GM12878 (cell line): ENCODE measurements around the gene DIRAS3. TPM values are rescaled to one million over a fixed set of nuclear protein-coding genes. Genes with fewer than 3 reads are reported as not detected.

Source experiments
- ATAC-seq: fragments of 200-7000 bp; cut with Tn5 transposase; 3 replicates; pipeline ENCODE4 v1.9.1; 2020; ENCODE audit warnings: mild to moderate bottlenecking, moderate library complexity
- BruUV-seq: library from RNA; stranded (reverse); fragments of 400-500 nt; replicated peaks from 2 replicates; lab custom pipeline; 2021; lab: Mats Ljungman, UMichigan
- CTCF ChIA-PET: fragments of 300-600 bp; sonication (Branson Sonifier 250); formaldehyde crosslinking; extraction: SDS; loops from one replicate; lab custom pipeline; 2021; ENCODE audit warnings: inconsistent platforms; lab: Yijun Ruan, JAX
- POLR2A ChIA-PET: fragments of 350-600 bp; formaldehyde crosslinking; extraction: SDS; loops from one replicate; lab custom pipeline; 2021; ENCODE audit warnings: inconsistent platforms; lab: Charles Lee
- RAD21 ChIA-PET: fragments of 300-600 bp; sonication (Branson Sonifier 250); formaldehyde crosslinking; loops from one replicate; lab custom pipeline; 2023; ENCODE audit warnings: antibody characterized with exemption; ENCODE audit not compliant: unreplicated experiment; lab: Charles Lee
- SMC1A ChIA-PET: fragments of 300-600 bp; sonication (Branson Sonifier 250); formaldehyde crosslinking; loops from one replicate; lab custom pipeline; 2023; ENCODE audit not compliant: unreplicated experiment, uncharacterized antibody; lab: Charles Lee
- DNase-seq: peaks from one replicate; pipeline ENCODE4 v3.0.0-alpha.2; 2011; ENCODE audit warnings: low read depth, low spot score
- FAIRE-seq: peaks from 3 replicates; lab custom pipeline; 2011; peaks lifted over from hg19 to GRCh38; lab: Jason Lieb, UNC
- H2AFZ ChIP-seq: 2 replicates; pipeline ENCODE4 v1.6.0; 2011; ENCODE audit warnings: low read depth, low read length, control low read depth; ENCODE audit not compliant: control insufficient read depth
- H3K27ac ChIP-seq: 2 replicates; pipeline ENCODE4 v1.5.1; 2011; ENCODE audit warnings: control low read depth; ENCODE audit not compliant: control insufficient read depth, insufficient read depth
- H3K27me3 ChIP-seq, 2 experiments: replicated peaks in 1 of 2; 2 replicates each; pipeline versions ENCODE4 v1.6.0 to v1.6.1; 2011; ENCODE audit warnings: low read length in 1 of 2; ENCODE audit not compliant: control insufficient read depth in 2 of 2, insufficient read depth in 2 of 2
- H3K36me3 ChIP-seq, 2 experiments: 2 replicates each; pipeline ENCODE4 v1.5.1; 2011; ENCODE audit warnings: low read length in 1 of 2; ENCODE audit not compliant: control insufficient read depth in 2 of 2, insufficient read depth in 2 of 2
- H3K4me1 ChIP-seq: 2 replicates; pipeline ENCODE4 v1.6.1; 2011; ENCODE audit warnings: mild to moderate bottlenecking, low read length, moderate library complexity, mixed read lengths; ENCODE audit not compliant: control insufficient read depth, insufficient read depth
- H3K4me2 ChIP-seq: 2 replicates; pipeline ENCODE4 v1.6.0; 2011; ENCODE audit warnings: control low read depth; ENCODE audit not compliant: control insufficient read depth, insufficient read depth
- H3K4me3 ChIP-seq: fragments of 200-600 bp; sonication (generic); 2 replicates; pipeline ENCODE4 v1.5.1; 2016
- H3K79me2 ChIP-seq: 2 replicates; pipeline ENCODE4 v1.6.0; 2011; ENCODE audit warnings: low read length; ENCODE audit not compliant: control insufficient read depth, insufficient read depth
- H3K9ac ChIP-seq: 2 replicates; pipeline ENCODE4 v1.8.0; 2011; ENCODE audit warnings: low read length, control low read depth, mixed read lengths; ENCODE audit not compliant: control insufficient read depth, insufficient read depth
- H3K9me3 ChIP-seq: replicated peaks from 3 replicates; pipeline ENCODE4 v1.5.1; 2011; ENCODE audit warnings: mild to moderate bottlenecking, low read length; ENCODE audit not compliant: control insufficient read depth, insufficient read depth
- H4K20me1 ChIP-seq: 2 replicates; pipeline ENCODE4 v1.6.0; 2011; ENCODE audit not compliant: control insufficient read depth, insufficient read depth
- ATF7 ChIP-seq: fragments of 450-650 bp; IDR thresholded peaks from 2 replicates; pipeline ENCODE4 v1.6.1; 2016; ENCODE audit warnings: low read depth, mild to moderate bottlenecking
- BRCA1 ChIP-seq: IDR thresholded peaks from 2 replicates; pipeline ENCODE4 v1.6.1; 2011; ENCODE audit warnings: low read depth, low read length, improper control_type of control experiment
- CBX5 ChIP-seq: sonication (generic); IDR thresholded peaks from 2 replicates; pipeline ENCODE4 v1.6.1; 2016; ENCODE audit warnings: low read depth, moderate library complexity, mild to moderate bottlenecking, inconsistent platforms
- CHD4 ChIP-seq: fragments of 200-600 bp; sonication (generic); IDR thresholded peaks from 2 replicates; pipeline ENCODE4 v1.6.1; 2016; ENCODE audit warnings: mild to moderate bottlenecking
- EGR1 ChIP-seq, 2 experiments: IDR thresholded peaks; 1 replicate in 1 of 2; 2 replicates in 1 of 2; pipeline ENCODE4 v1.6.1; 2011 to 2012; ENCODE audit warnings: low read depth in 2 of 2, low read length in 2 of 2, borderline replicate concordance in 1 of 2, mild to moderate bottlenecking in 1 of 2, moderate library complexity in 1 of 2
- KDM1A ChIP-seq: fragments of 200-600 bp; sonication (generic); IDR thresholded peaks from 2 replicates; pipeline ENCODE4 v1.6.1; 2016; ENCODE audit warnings: borderline replicate concordance
- MEF2B ChIP-seq: fragments of 450-650 bp; IDR thresholded peaks from 2 replicates; pipeline ENCODE4 v1.6.1; 2018; ENCODE audit warnings: mild to moderate bottlenecking, moderate library complexity; ENCODE audit not compliant: partially characterized antibody, poor library complexity, severe bottlenecking
- NFIC ChIP-seq: IDR thresholded peaks from 2 replicates; pipeline ENCODE4 v1.6.1; 2012; ENCODE audit warnings: low read depth, mild to moderate bottlenecking, inconsistent platforms, low read length, moderate library complexity
- NR2C1 ChIP-seq: fragments of 450-650 bp; IDR thresholded peaks from 2 replicates; pipeline ENCODE4 v1.6.1; 2017; ENCODE audit warnings: antibody characterized with exemption, mild to moderate bottlenecking, moderate library complexity
- PAX5 ChIP-seq: IDR thresholded peaks from 2 replicates; pipeline ENCODE4 v1.6.1; 2011; ENCODE audit warnings: low read depth, low read length, borderline replicate concordance
- POLR2A ChIP-seq: IDR thresholded peaks from 2 replicates; pipeline ENCODE4 v1.6.1; 2011; ENCODE audit warnings: low read depth, mild to moderate bottlenecking, low read length
- RCOR1 ChIP-seq: conservative IDR thresholded peaks from 2 replicates; pipeline ENCODE4 v1.6.1; 2012; ENCODE audit warnings: low read depth, low read length, improper control_type of control experiment
- STAT3 ChIP-seq: IDR thresholded peaks from 2 replicates; pipeline ENCODE4 v1.6.1; 2011; ENCODE audit warnings: low read depth, low read length, improper control_type of control experiment
- ZNF217 ChIP-seq: fragments of 450-650 bp; IDR thresholded peaks from 2 replicates; pipeline ENCODE4 v1.6.1; 2017; ENCODE audit warnings: antibody characterized with exemption, mild to moderate bottlenecking
- ZNF274 ChIP-seq: IDR thresholded peaks from one replicate; pipeline ENCODE4 v1.8.0; 2011; ENCODE audit not compliant: insufficient read length, insufficient read depth
- WGBS: methylation state at CpG from one replicate; pipeline ENCODE4 v1.1.6; 2016; ENCODE audit warnings: low lambda C conversion rate; ENCODE audit not compliant: insufficient replicate concordance, insufficient coverage; ENCODE audit errors: missing lambda C conversion rate; 5-methylcytosine and 5-hydroxymethylcytosine counted together
- in situ Hi-C: fragments of 300-500 bp; cut with MboI; formaldehyde crosslinking; loops from 9 replicates; pipeline ENCODE4 v1.14.3; 2018; ENCODE audit warnings: mixed read lengths
- intact Hi-C: fragments of 100-400 bp; cut with micrococcal nuclease; formaldehyde crosslinking; loops from one replicate; pipeline ENCODE4 v1.14.2; 2022; ENCODE audit not compliant: unreplicated experiment
- polyA plus RNA-seq, 11 experiments: library from polyadenylated mRNA; depleted of rRNA in 4 of 11; unstranded in 6 of 11; stranded (reverse) in 5 of 11; fragments of >200 nt; fragmentation: Nextera tagmentation in 4 of 11; fragmentation: Illumina TruSeq in 1 of 11; extraction: Ambion mirVana in 4 of 11; extraction: Trizol in 1 of 11; gene quantifications; 1 replicate in 1 of 11; 2 replicates in 10 of 11; pipeline versions ENCODE4 v1.2.1 to v1.2.3, GENCODE V29; 2011 to 2016; ENCODE audit warnings: inconsistent platforms in 2 of 11, missing spikeins in 2 of 11, low read depth in 1 of 11
- total RNA-seq, 4 experiments: library from RNA; depleted of rRNA in 3 of 4; stranded (reverse); fragments of >200 nt in 3 of 4; fragmentation: Illumina TruSeq in 1 of 4; extraction: Trizol in 1 of 4; gene quantifications; 2 replicates each; pipeline versions ENCODE4 v1.2.1 to v1.2.3, GENCODE V29; 2013 to 2021
- TF ChIP-seq, protein P1 (sequence below): fragments of 450-650 bp; formaldehyde crosslinking; IDR thresholded peaks from 2 replicates; pipeline ENCODE4 v1.4.0; 2020; ENCODE audit warnings: mild to moderate bottlenecking, moderate library complexity
- TF ChIP-seq, protein P2 (sequence below): IDR thresholded peaks from 2 replicates; pipeline ENCODE4 v1.6.1; 2011; ENCODE audit warnings: borderline replicate concordance, low read depth, mild to moderate bottlenecking, moderate library complexity, low read length; ENCODE audit not compliant: insufficient read depth, poor library complexity, severe bottlenecking
- TF ChIP-seq, protein P3 (sequence below), 3 experiments: IDR thresholded peaks in 2 of 3; conservative IDR thresholded peaks in 1 of 3; 2 replicates each; pipeline ENCODE4 v1.5.1; 2011; ENCODE audit warnings: low read depth in 3 of 3, low read length in 3 of 3, mild to moderate bottlenecking in 3 of 3, control low read depth in 2 of 3, moderate library complexity in 2 of 3, inconsistent platforms in 1 of 3, mixed read lengths in 1 of 3; ENCODE audit not compliant: control insufficient read depth in 2 of 3, insufficient read depth in 1 of 3; ENCODE audit errors: extremely low read depth in 1 of 3

Gene DIRAS3
- total and polyA plus RNA-seq, 10 of the 15 experiments (the other 5 are each of a cell fraction or from before 2014, with no cell fraction given): not detected

DNA sequence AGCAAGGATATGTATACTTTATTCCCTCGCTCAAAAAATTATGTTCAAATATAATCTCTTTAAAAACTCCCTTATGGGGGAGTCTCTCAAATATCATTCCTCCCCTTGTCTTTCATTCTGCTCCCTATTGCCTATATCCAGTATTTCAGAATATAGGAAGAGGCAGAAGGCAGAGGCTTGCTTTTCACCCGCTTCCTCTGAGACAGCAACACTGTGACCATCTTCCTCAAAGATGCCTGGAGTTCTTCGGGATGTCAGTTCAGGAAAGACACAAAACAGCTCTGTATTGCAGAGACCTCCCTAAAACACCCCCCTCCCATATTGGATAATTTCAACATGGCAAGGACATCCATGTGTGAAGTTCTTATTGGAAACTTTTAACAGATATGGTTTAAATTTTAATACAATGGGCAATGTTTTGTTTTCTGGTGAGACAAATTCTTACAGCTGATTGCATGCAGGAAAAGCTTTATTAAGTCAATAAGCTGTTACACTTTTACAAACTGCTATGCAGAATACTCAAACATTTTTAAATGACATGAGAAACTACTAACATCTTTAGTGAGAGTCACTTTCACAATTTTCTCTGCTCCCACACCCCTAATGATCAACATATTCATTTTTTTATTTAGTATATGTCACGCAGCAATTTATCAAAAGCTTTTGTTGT is 4.8 kb downstream of the DIRAS3 start:
- Histone ChIP-seq H3K79me2 (no peaks in the 10 kb centered on the region), H3K4me3 (no peak overlapping the region), H3K27ac (no peak overlapping the region), H4K20me1 (no peaks in the 10 kb centered on the region), H3K4me2 (no peak overlapping the region), H3K36me3 (no peaks in the 10 kb centered on the region), H2AFZ (no peak overlapping the region), H3K9ac (no peak overlapping the region), H3K27me3 (peaks cover 0 to 4% of the 10 kb centered on the region in 2 experiments; a peak in 1 of 4 replicates), H3K9me3 (no peaks in the 10 kb centered on the region), H3K4me1 (no peaks in the 10 kb centered on the region)
- BruUV-seq: no TSS peak
- ChIA-PET SMC1A (interaction anchor here (1.3 kb wide), 1 partner anchor 161 kb away, joined by 3 read pairs; no protein-coding TSS in a partner anchor), POLR2A (no interaction called here), CTCF (no interaction called here), RAD21 (no interaction called here)
- ATAC-seq (no peak), FAIRE-seq (no peak), DNase-seq (no peak)
- intact Hi-C loops: no loop called here
- WGBS: 18% methylated on average over 4 of the region's 4 CpGs
- in situ Hi-C loops: no loop called here
- TF ChIP-seq STAT3: no peak
- TF ChIP-seq PAX5: no peak
- no peak for TF ChIP-seq EGR1 (IDR thresholded peaks at IDR 0.05; ENCODE audit: borderline replicate concordance in 1 of 2, low read depth in 2 of 2, low read length in 2 of 2)
- TF ChIP-seq ATF7: no peak
- no peak for TF ChIP-seq CBX5
- no peak for TF ChIP-seq NFIC
- no peak for TF ChIP-seq BRCA1
- TF ChIP-seq, protein P1, sequence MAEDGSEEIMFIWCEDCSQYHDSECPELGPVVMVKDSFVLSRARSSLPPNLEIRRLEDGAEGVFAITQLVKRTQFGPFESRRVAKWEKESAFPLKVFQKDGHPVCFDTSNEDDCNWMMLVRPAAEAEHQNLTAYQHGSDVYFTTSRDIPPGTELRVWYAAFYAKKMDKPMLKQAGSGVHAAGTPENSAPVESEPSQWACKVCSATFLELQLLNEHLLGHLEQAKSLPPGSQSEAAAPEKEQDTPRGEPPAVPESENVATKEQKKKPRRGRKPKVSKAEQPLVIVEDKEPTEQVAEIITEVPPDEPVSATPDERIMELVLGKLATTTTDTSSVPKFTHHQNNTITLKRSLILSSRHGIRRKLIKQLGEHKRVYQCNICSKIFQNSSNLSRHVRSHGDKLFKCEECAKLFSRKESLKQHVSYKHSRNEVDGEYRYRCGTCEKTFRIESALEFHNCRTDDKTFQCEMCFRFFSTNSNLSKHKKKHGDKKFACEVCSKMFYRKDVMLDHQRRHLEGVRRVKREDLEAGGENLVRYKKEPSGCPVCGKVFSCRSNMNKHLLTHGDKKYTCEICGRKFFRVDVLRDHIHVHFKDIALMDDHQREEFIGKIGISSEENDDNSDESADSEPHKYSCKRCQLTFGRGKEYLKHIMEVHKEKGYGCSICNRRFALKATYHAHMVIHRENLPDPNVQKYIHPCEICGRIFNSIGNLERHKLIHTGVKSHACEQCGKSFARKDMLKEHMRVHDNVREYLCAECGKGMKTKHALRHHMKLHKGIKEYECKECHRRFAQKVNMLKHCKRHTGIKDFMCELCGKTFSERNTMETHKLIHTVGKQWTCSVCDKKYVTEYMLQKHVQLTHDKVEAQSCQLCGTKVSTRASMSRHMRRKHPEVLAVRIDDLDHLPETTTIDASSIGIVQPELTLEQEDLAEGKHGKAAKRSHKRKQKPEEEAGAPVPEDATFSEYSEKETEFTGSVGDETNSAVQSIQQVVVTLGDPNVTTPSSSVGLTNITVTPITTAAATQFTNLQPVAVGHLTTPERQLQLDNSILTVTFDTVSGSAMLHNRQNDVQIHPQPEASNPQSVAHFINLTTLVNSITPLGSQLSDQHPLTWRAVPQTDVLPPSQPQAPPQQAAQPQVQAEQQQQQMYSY (CRISPR knock-in tag): no peak
- TF ChIP-seq, protein P2, sequence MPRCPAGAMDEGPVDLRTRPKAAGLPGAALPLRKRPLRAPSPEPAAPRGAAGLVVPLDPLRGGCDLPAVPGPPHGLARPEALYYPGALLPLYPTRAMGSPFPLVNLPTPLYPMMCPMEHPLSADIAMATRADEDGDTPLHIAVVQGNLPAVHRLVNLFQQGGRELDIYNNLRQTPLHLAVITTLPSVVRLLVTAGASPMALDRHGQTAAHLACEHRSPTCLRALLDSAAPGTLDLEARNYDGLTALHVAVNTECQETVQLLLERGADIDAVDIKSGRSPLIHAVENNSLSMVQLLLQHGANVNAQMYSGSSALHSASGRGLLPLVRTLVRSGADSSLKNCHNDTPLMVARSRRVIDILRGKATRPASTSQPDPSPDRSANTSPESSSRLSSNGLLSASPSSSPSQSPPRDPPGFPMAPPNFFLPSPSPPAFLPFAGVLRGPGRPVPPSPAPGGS: no peak
- no peak for TF ChIP-seq RCOR1
- no peak for TF ChIP-seq CHD4
- no peak for TF ChIP-seq MEF2B
- TF ChIP-seq, protein P3, sequence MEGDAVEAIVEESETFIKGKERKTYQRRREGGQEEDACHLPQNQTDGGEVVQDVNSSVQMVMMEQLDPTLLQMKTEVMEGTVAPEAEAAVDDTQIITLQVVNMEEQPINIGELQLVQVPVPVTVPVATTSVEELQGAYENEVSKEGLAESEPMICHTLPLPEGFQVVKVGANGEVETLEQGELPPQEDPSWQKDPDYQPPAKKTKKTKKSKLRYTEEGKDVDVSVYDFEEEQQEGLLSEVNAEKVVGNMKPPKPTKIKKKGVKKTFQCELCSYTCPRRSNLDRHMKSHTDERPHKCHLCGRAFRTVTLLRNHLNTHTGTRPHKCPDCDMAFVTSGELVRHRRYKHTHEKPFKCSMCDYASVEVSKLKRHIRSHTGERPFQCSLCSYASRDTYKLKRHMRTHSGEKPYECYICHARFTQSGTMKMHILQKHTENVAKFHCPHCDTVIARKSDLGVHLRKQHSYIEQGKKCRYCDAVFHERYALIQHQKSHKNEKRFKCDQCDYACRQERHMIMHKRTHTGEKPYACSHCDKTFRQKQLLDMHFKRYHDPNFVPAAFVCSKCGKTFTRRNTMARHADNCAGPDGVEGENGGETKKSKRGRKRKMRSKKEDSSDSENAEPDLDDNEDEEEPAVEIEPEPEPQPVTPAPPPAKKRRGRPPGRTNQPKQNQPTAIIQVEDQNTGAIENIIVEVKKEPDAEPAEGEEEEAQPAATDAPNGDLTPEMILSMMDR (IDR thresholded peaks at IDR 0.05 in 2 of 3, conservative IDR thresholded peaks at IDR 0.05 in 1 of 3; ENCODE audit: control insufficient read depth in 2 of 3, extremely low read depth in 1 of 3, insufficient read depth in 1 of 3, low read depth in 3 of 3, low read length in 3 of 3): no peak
- no peak for TF ChIP-seq POLR2A
- no peak for TF ChIP-seq ZNF274
- no peak for TF ChIP-seq ZNF217
- TF ChIP-seq NR2C1: no peak
- TF ChIP-seq KDM1A: no peak
